C4-2B (cell line): ENCODE results near the gene MCF2L.

Experiments
- ZFX ChIP-seq: fragments of 450-650 bp; IDR thresholded peaks from 2 replicates; pipeline ENCODE4 v1.6.1; 2017
- TF ChIP-seq, protein P1 (sequence below): fragments of 450-650 bp; conservative IDR thresholded peaks from 2 replicates; pipeline ENCODE4 v1.5.1; 2017; ENCODE audit warnings: mild to moderate bottlenecking

DNA sequence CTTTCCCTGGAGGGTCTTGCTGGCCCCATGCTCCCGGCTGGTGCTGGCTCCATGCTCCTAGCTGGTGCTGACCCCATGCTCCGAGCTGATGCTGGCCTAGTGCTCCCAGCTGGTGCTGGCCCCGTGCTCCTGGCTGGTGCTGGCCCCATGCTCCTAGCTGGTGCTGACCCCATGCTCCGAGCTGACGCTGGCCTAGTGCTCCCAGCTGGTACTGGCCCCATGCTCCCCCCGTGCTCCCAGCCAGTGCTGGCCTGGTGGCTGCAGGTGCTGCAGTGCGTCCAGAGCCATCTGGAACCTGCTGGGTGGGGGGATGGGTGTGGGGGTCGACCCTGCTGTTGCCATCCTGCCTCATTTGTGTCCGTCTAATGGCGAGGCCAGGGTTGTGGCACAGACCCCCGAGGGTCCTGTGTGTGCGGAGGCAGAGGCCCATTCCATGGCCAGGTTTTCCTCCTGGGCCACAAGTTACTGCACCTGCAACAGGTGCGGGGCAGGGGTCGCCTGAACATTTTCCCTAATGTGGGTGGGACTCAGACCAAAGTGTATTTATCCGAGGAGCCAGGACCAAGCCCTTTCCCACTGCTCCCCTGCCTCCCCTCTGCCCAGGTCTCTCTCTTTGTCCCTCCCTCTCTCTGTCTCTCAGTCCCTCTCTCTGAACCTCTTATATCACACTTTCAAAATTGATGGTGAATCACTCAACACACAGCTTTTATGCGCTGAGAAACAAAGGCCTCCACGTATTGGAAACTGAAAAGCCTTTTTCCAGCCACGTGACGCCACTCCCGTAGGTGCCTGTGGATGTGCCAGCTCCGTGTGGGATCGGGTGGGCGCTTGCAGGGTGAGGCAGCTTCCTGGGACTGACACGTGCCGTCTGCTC, 45.1 kb downstream of the MCF2L start:
- TF ChIP-seq, protein P1, sequence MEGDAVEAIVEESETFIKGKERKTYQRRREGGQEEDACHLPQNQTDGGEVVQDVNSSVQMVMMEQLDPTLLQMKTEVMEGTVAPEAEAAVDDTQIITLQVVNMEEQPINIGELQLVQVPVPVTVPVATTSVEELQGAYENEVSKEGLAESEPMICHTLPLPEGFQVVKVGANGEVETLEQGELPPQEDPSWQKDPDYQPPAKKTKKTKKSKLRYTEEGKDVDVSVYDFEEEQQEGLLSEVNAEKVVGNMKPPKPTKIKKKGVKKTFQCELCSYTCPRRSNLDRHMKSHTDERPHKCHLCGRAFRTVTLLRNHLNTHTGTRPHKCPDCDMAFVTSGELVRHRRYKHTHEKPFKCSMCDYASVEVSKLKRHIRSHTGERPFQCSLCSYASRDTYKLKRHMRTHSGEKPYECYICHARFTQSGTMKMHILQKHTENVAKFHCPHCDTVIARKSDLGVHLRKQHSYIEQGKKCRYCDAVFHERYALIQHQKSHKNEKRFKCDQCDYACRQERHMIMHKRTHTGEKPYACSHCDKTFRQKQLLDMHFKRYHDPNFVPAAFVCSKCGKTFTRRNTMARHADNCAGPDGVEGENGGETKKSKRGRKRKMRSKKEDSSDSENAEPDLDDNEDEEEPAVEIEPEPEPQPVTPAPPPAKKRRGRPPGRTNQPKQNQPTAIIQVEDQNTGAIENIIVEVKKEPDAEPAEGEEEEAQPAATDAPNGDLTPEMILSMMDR, result no peak
- TF ChIP-seq ZFX, result no peak
